Lung microvascular endothelial cell (primary cell): ENCODE data around the gene FAM234B. TPM values are rescaled to one million over a fixed set of nuclear protein-coding genes. Genes with fewer than 3 reads are reported as not detected.
"Not testable (repeated sequence)": the region's sequence is repeated elsewhere in the genome, so short reads cannot be mapped to it uniquely, and the experiment has no call there.

ENCODE experiments used
- DNase-seq, 2 donors: peaks; one replicate each; pipeline versions ENCODE4 v3.0.0 to v3.0.0-alpha.2; 2010; ENCODE audit warnings: low read depth in 2 of 2
- total RNA-seq: library from RNA; depleted of rRNA; stranded (reverse); fragments of >200 nt; gene quantifications from 2 replicates; pipeline ENCODE4 v1.2.1, GENCODE V29; 2014

FAM234B gene
- total RNA-seq, 1 donor from 2014 or later, result 13.9 TPM

DNA sequence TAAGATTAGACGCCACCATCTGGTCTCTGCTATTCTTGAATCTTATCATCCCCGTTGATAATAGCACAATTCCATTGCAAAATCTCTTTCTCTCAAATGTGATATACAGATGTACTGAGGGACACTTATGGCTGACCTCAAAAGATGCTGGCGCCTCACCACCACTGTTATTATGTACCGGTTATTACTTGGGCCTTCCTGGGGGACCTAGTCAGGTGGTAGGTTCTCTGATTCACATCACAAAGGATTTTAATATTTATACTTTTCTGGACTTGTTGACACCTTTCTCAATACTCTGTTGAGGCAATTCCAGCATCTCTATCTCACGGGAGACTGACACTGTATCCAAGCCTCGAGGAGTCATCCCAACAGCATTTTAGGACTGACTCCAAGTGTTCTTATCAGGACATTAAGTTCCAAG is 21.3 kb upstream of the FAM234B start:
- DNase-seq, result no peak

GRCh38 chr12:13023811-13024530 is 20.2 kb upstream of the FAM234B start:
- DNase-seq, result peak in 1 of 2 donors; percentile 82

DNA sequence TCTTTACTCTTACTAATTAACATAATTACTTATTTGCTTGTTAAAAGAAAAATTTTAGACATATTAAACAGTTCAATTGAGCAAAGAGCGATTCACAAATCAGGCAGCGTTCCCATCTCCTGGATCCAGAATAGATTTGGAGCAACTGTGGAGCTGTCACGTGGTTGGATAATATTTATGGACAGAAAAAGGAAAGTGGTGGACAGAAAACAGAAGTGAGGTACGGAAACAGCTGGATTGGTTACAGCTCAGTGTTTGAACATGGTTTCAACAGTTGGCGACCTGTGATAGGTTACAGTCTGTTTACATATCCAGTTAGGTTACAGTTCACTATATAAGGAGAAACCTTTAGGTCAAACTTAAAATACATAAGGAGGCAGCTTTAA is 19.7 kb upstream of the FAM234B start:
- peak; percentile 12 to 31 for DNase-seq

DNA sequence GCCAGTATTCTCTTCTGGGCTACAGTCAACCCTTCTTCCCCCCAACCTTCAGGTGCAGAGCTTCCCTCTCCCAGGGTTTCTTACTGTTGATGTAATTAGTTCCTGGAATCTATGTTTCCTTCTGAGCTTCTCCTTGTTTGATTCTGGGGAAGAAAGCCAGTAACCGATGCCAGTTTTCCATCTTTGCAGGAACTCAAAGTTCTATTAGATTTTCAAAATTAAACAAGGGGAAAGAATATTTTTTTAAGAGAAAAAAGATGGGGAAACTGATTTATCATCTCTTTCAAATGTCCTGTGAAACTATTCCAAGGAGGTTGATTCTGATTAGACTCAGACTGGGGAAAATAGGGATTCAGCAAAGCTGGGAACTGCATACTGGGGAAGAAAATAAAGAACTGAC is 17.9 kb upstream of the FAM234B start:
- DNase-seq, result no peak

DNA sequence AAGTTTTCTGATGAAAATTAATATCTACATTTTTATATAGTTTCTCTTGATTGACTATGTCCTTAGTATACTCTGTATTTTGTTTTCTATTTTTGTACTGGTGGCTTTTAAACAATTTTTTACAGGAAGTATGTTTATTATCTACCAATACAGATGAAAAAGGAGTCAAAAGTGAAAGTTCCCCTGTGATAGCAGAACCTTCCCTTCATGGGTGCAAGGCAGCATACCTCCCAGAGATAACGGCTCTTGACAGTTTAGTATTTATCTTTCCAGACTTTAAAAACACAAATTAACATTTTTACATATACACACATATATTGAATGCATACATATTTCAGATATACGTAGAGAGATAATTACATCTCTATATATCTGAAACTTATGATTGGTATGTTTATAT is 17.1 kb upstream of the FAM234B start:
- no peak for DNase-seq

DNA sequence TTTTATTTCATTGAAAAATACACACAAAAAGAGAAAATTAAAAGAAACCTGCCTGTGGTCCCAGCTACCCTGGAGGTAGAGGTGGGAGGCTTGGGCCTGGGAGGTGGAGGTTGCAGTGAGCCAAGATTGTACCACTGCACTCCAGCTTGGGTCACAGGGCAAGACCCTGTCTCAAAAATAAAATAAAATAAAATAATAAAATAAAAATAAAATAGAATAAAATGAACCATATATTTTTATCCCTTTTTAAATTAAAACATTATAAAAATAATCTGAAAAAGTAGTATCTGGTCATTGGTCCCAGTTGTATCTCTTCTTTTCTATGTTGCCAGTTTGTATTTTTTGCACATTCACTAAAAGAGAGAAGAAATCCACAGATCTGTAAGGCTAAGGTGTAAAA is 16.7 kb upstream of the FAM234B start:
- no peak for DNase-seq

- DNase-seq, result no peak
Observed at GRCh38 chr12:13028825-13029570, 15.2 kb upstream of the FAM234B start.

GRCh38 chr12:13030541-13031291 is 13.5 kb upstream of the FAM234B start:
- no peak for DNase-seq

DNA sequence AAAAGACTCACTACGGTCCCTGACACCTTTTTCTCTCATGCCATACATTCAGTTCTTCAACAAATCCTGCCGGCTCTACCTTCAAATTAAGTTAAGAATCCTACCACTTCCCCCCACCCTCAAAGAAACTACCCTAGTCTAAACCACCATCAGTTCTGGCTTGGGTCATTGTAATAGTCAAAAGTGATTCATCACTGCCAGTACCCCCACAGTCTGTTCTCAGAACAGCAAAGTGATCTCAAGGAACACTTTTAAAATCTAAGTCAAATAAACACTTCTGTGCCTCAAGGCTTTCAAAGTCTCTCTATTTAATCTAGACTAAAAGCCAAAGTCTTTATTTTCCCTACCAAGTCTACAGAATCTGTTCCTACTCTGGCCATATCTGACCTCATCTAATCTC is 12.0 kb upstream of the FAM234B start:
- no peak for DNase-seq

DNA sequence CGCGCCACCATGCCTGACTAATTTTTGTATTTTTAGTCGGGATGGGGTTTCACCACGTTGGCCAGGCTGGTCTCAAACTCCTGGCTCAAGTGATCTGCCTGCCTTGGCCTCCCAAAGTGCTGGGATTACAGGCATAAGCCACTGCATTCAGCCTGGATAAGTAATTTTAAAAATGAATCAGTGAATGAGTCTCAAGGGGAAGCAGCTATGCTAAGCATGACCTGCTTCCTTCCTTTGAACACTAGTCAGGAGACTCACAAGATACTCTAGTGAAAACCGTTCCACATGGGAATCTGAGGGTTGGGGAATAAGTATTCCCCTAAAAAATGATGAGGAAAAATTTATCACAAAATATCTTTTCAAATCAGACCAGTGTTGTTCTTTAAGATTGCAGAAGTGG is 10.7 kb upstream of the FAM234B start:
- DNase-seq, result peak in 1 of 2 donors; percentile 78

- not testable (repeated sequence) for DNase-seq
Observed at GRCh38 chr12:13035335-13035734, 8.8 kb upstream of the FAM234B start.

DNA sequence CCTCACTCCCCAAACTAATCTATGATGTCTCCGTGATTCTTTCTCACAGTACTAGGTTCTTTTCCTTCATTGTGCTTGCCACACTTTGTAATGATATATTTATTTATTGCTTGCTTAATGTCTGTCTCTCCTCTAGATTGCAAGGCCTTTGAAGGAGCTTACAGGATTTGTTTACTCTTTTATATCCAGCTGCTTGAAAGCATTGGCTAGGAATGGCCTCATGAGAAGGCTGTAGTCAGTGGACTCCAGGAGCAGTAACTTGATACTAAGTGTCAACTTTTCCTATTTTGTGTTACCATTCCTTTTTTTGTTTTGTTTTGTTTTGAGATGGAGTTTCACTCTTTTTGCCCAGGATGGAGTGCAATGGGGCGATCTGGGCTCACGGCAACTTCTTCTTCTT is 7.3 kb upstream of the FAM234B start:
- no peak for DNase-seq

DNA sequence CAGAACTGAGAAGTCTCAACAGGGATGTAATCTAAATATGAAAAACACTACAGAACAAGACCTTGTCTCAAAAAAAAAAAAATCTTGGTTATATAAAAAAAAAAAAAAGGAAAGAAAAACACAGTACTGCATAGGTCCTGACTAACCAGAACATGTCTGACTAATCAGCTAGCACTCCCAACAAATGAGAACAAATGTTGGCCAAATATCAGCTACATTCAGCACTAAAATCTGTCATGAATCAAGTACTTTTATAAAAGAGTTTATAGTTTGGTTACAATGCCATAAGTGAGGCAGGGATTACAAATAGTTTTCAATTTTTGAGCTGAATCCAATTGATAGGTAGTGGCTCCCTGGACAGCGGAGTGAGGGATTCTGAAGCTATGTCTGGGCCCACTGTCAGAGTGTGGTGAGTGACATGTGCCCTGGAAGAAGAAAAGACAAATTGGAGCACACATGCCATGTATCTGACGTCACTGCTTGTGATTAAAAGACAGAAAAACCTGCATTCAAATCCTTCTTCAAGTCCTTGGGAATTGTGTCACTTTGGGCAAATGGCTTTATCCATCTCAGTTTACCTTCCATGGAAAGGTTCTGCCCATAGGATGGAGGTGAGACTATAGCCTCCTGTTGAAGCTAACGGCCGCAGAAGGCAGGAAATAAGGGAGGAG is 5.6 kb upstream of the FAM234B start:
- peak in 1 of 2 donors; percentile 27 for DNase-seq

DNA sequence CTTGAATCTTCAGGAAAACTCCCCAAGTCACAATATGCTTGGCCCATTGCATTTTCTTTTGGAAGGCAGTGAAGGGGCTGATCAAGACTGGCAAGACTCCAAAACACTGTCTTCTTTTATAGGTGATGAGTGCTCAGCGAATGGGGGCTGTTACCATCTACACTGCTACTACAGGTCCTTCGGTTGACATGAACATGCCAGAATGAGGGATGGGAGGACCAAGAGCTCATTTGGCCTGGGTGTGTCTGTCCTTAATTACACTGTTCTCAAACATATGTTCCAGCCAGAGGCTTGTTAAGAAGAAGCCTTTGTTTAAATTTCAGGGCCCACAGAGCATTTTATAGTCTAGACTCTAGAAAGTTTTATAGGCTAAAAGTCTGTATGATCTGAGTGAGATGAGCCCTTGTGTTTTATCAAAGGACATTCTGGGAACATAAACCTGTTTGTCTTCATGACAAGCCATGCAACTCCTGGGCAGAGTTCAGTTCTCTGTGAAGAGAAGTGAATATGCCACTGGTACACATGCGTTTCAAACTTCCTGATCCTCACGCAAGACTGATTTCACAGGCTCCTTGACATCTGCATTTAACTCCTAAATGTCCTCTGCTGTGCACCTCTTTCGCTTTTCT is 4.7 kb upstream of the FAM234B start:
- DNase-seq, result no peak

GRCh38 chr12:13041224-13041623 is 3.0 kb upstream of the FAM234B start:
- no peak for DNase-seq

DNA sequence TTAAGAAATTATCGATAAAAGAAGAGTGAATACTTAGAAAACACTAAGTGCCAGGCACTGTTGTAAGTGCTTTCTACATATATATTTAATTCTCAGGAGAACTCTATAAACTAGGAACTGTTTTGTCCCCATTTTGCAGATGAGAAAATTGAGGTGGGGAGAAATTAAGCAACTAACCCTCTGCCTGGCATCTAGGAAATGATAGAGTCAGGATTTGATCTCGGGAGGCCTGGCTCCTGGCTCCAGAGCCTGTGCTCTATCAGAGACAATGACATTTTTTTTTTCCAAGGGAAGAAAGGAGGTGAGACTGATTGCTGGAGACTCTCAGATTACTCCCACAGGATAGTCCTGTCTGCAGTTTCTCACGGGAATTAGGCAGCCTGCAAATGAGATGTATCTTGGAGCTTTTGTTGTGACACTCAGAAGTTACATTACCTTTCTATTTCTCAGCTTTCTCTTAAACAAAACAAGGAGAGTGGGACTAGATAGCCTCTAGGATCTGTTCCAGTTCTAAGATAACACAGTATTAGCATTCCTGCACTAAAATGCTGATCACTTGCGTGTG is 1.4 kb upstream of the FAM234B start:
- no peak for DNase-seq

DNA sequence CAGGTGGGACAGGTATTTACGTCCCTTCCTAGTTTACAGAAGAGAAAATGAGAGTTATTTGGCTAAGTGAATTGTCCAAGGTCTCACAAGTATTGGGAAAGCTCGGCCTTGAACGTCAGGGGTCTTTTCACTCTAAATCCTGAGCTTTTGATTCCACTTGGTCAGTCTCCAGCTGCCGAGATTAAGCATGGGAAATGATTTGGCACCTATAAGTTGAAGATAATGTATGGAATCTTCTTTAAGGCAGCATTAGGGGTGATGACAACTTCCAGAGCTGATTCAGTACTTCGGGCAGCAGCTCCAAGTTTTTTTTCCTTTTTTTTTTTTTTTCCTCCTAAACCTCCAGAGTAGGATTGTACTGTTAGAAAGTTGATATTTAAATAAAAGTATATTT is 722 bp downstream of the FAM234B start:
- DNase-seq, result peak in 1 of 2 donors; percentile 15

- DNase-seq, result no peak
Observed at GRCh38 chr12:13045816-13046215, 1.6 kb downstream of the FAM234B start.

GRCh38 chr12:13046964-13047363 is 2.8 kb downstream of the FAM234B start:
- DNase-seq, result no peak

GRCh38 chr12:13049816-13050215 is 5.6 kb downstream of the FAM234B start:
- peak; percentile 62 to 75 for DNase-seq

DNA sequence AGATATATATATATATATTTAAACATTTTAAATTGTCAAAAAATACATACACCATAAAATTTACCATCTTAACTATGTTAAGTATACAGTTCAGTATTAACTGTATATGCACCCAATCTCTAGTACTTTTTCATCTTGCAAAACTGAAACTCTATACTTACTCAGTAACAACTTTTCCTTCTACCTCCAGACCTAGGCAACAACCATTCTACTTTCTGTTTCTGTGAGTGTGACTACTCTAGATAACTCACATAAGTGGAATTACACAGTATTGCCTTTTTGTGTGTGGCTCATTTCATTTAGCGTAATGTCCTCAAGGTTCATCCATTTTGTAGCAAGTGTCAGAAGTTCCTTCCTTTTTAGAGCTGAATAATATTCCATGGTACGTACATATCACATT is 8.2 kb downstream of the FAM234B start:
- no peak for DNase-seq
